Measurements from ENCODE around the gene TMEM198.

DNA sequence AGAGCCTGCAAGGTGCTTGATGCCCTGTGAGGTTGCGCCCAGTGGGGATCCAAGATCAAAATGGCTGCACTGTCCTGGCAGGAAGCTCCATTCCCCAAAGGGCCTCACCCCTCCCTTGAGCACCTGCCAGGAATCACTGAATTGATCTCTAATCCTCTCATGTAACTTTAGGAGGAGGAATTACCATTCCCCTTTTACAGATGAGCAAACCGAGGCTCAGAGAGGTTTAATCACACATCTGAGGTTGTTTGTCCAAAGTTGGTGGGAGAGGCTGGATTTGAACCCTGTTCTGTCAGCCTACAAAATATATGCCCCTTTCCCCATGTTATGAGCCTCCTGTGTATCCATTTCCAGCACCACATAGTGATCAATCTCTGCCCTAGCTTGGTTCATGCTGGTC is 19.0 kb upstream of the TMEM198 start:
- TF ChIP-seq, protein P1, sequence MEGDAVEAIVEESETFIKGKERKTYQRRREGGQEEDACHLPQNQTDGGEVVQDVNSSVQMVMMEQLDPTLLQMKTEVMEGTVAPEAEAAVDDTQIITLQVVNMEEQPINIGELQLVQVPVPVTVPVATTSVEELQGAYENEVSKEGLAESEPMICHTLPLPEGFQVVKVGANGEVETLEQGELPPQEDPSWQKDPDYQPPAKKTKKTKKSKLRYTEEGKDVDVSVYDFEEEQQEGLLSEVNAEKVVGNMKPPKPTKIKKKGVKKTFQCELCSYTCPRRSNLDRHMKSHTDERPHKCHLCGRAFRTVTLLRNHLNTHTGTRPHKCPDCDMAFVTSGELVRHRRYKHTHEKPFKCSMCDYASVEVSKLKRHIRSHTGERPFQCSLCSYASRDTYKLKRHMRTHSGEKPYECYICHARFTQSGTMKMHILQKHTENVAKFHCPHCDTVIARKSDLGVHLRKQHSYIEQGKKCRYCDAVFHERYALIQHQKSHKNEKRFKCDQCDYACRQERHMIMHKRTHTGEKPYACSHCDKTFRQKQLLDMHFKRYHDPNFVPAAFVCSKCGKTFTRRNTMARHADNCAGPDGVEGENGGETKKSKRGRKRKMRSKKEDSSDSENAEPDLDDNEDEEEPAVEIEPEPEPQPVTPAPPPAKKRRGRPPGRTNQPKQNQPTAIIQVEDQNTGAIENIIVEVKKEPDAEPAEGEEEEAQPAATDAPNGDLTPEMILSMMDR (IDR thresholded peaks at IDR 0.05; ENCODE audit: extremely low read depth in 1 of 2, insufficient read depth in 1 of 2, low read depth in 1 of 2, low read length in 2 of 2): no peak
- TF ChIP-seq, protein P2, sequence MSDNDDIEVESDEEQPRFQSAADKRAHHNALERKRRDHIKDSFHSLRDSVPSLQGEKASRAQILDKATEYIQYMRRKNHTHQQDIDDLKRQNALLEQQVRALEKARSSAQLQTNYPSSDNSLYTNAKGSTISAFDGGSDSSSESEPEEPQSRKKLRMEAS (IDR thresholded peaks at IDR 0.05; ENCODE audit: insufficient read depth, insufficient read length): no peak
- TF ChIP-seq POLR2AphosphoS5 (IDR thresholded peaks at IDR 0.05; ENCODE audit: insufficient read depth, low read depth, low read length): no peak
